Esophagus squamous epithelium (tissue), 4 donors: ENCODE measurements around the gene VILL.

Experiments used
- POLR2A ChIP-seq, 4 donors: fragments of 450-650 bp; IDR thresholded peaks; one replicate each; pipeline ENCODE4 v1.6.1; 2017; ENCODE audit warnings: antibody characterized with exemption in 4 of 4, mild to moderate bottlenecking in 4 of 4, moderate library complexity in 3 of 4
- TF ChIP-seq, protein P1 (sequence below), 6 experiments: fragments of 450-650 bp in 4 of 6; fragments of 200-600 bp in 2 of 6; sonication (generic) in 2 of 6; IDR thresholded peaks; one replicate each; pipeline ENCODE4 v1.5.1; 2016 to 2019; ENCODE audit warnings: antibody characterized with exemption in 6 of 6, mild to moderate bottlenecking in 4 of 6, moderate library complexity in 4 of 6

DNA sequence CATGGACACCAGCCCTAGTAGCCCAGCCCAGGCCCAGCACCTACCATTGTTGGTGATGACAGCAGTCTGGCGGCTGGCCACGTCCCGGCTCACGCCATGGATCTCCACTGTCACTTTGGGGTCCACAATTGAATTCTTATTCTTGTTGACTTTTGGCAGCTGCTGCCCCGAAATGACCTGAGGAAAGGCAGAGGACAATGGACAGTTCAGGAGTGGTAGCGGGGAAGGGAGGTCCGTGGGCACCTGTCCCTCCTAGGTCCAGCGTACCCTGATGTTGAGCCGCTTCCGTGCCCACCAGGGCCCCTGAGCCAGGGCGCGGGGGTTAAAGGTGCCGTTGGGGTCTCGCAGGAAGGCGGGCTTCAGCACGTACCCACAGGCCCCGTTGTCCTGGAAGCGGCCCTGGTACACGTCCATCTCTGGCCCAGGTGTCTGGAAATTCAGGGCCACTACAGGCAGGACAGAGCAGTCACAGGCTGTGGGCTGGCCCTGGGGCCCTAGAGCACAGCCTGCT, 17.7 kb downstream of the VILL start:
- TF ChIP-seq, protein P1, sequence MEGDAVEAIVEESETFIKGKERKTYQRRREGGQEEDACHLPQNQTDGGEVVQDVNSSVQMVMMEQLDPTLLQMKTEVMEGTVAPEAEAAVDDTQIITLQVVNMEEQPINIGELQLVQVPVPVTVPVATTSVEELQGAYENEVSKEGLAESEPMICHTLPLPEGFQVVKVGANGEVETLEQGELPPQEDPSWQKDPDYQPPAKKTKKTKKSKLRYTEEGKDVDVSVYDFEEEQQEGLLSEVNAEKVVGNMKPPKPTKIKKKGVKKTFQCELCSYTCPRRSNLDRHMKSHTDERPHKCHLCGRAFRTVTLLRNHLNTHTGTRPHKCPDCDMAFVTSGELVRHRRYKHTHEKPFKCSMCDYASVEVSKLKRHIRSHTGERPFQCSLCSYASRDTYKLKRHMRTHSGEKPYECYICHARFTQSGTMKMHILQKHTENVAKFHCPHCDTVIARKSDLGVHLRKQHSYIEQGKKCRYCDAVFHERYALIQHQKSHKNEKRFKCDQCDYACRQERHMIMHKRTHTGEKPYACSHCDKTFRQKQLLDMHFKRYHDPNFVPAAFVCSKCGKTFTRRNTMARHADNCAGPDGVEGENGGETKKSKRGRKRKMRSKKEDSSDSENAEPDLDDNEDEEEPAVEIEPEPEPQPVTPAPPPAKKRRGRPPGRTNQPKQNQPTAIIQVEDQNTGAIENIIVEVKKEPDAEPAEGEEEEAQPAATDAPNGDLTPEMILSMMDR (IDR thresholded peaks at IDR 0.05), result no peak
- no peak for TF ChIP-seq POLR2A (IDR thresholded peaks at IDR 0.05)
